A549 (cell line): ENCODE measurements around the gene TAF10.

Experiments used
- CHD2 ChIP-seq: fragments of 150-350 bp; IDR thresholded peaks from 2 replicates; pipeline ENCODE4 v1.6.1; 2014; ENCODE audit warnings: low read length; ENCODE audit not compliant: partially characterized antibody
- CHD4 ChIP-seq: fragments of 200-600 bp; sonication (generic); IDR thresholded peaks from 2 replicates; pipeline ENCODE4 v1.6.1; 2016; ENCODE audit warnings: antibody characterized with exemption, mild to moderate bottlenecking, borderline replicate concordance
- CTCF ChIP-seq: fragments of >200 bp; sonication (Bioruptor Twin); formaldehyde crosslinking; IDR thresholded peaks from 3 replicates; pipeline ENCODE4 v1.5.1; 2016
- HOXA7 ChIP-seq: fragments of 250-450 bp; sonication (Bioruptor Pico); IDR thresholded peaks from 2 replicates; pipeline ENCODE4 v1.5.0; 2020; ENCODE audit warnings: mild to moderate bottlenecking, moderate library complexity
- KDM1A ChIP-seq: fragments of 200-600 bp; sonication (generic); IDR thresholded peaks from 2 replicates; pipeline ENCODE4 v1.6.1; 2016; ENCODE audit warnings: low read depth, mild to moderate bottlenecking
- MAX ChIP-seq: IDR thresholded peaks from 2 replicates; pipeline ENCODE4 v1.6.1; 2012
- NR3C1 ChIP-seq: fragments of >200 bp; sonication (Bioruptor Twin); formaldehyde crosslinking; IDR thresholded peaks from 3 replicates; pipeline ENCODE4 v1.6.1; 2017
- RCOR1 ChIP-seq: fragments of 150-350 bp; IDR thresholded peaks from 2 replicates; pipeline ENCODE4 v1.6.1; 2014; ENCODE audit warnings: antibody characterized with exemption, low read length, low read depth
- REST ChIP-seq: fragments of 200-600 bp; sonication (generic); IDR thresholded peaks from 2 replicates; pipeline ENCODE4 v1.6.1; 2016; ENCODE audit warnings: antibody characterized with exemption, mild to moderate bottlenecking, moderate library complexity
- USF2 ChIP-seq: fragments of 450-650 bp; IDR thresholded peaks from 2 replicates; pipeline ENCODE4 v1.6.1; 2014; ENCODE audit warnings: antibody characterized with exemption
- ZFP36 ChIP-seq: fragments of 450-650 bp; IDR thresholded peaks from 2 replicates; pipeline ENCODE4 v1.6.1; 2014; ENCODE audit warnings: borderline replicate concordance; ENCODE audit not compliant: partially characterized antibody

- no peak for TF ChIP-seq ZFP36
- no peak for TF ChIP-seq CTCF
- TF ChIP-seq USF2, result no peak
- TF ChIP-seq KDM1A, result no peak
- no peak for TF ChIP-seq RCOR1
- no peak for TF ChIP-seq CHD4
- TF ChIP-seq HOXA7 (CRISPR knock-in tag), result no peak
- no peak for TF ChIP-seq CHD2
- TF ChIP-seq MAX, result no peak
- TF ChIP-seq NR3C1, result no peak
- no peak for TF ChIP-seq REST
Measured at GRCh38 chr11:6648501-6648900, 36.5 kb upstream of the TAF10 start.
